HL-60 (cell line): ENCODE measurements around the gene TYK2.

ENCODE experiments used
- GABPA ChIP-seq: IDR thresholded peaks from 2 replicates; pipeline ENCODE4 v1.6.1; 2012; ENCODE audit warnings: low read depth
- POLR2AphosphoS5 ChIP-seq: IDR thresholded peaks from 2 replicates; pipeline ENCODE4 v1.6.1; 2012; ENCODE audit warnings: low read depth
- TF ChIP-seq, protein P1 (sequence below): IDR thresholded peaks from one replicate; pipeline ENCODE4 v1.5.1; 2011; ENCODE audit warnings: low read length, control low read depth, inconsistent platforms; ENCODE audit not compliant: insufficient read depth
- TF ChIP-seq, protein P2 (sequence below): IDR thresholded peaks from 2 replicates; pipeline ENCODE4 v1.6.1; 2012; ENCODE audit warnings: low read depth; ENCODE audit not compliant: insufficient replicate concordance

DNA sequence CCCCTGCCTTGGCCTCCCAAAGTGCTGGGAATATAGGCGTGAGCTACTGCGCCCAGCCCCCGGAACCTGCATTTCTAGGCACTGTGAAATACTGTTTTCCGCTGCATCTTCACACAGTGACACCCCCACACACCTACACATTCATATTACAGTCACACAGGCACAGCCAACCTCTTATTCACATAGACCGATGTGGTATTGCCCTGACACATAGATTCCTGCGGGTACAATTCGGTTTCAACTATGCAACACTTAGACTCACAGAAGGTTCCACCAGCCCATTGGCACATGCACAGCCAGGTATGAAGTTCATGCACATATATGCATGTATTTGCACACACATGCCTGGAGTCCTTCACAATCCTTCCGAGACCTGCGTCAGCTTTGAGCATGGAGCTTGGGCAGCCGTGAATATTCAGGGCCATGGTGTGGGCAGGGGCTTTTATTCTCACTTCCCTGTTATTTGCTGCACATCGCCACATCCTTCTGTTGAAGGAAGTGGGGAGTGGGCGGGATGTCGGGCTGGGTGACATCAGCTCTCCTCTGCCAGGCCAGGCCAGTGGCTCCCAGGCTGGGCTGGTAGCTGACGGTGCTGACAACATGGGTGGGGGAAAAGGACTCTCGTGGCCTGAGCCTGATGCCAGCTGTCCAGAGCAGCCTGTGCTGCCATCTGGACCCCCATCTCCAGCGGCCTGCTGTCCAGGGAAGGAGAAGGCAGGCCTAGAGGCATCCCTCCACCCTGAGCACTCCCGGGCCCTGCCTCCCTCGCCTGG lies 28.3 kb upstream of the TYK2 start:
- TF ChIP-seq, protein P1, sequence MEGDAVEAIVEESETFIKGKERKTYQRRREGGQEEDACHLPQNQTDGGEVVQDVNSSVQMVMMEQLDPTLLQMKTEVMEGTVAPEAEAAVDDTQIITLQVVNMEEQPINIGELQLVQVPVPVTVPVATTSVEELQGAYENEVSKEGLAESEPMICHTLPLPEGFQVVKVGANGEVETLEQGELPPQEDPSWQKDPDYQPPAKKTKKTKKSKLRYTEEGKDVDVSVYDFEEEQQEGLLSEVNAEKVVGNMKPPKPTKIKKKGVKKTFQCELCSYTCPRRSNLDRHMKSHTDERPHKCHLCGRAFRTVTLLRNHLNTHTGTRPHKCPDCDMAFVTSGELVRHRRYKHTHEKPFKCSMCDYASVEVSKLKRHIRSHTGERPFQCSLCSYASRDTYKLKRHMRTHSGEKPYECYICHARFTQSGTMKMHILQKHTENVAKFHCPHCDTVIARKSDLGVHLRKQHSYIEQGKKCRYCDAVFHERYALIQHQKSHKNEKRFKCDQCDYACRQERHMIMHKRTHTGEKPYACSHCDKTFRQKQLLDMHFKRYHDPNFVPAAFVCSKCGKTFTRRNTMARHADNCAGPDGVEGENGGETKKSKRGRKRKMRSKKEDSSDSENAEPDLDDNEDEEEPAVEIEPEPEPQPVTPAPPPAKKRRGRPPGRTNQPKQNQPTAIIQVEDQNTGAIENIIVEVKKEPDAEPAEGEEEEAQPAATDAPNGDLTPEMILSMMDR = no peak
- no peak for TF ChIP-seq POLR2AphosphoS5
- TF ChIP-seq, protein P2, sequence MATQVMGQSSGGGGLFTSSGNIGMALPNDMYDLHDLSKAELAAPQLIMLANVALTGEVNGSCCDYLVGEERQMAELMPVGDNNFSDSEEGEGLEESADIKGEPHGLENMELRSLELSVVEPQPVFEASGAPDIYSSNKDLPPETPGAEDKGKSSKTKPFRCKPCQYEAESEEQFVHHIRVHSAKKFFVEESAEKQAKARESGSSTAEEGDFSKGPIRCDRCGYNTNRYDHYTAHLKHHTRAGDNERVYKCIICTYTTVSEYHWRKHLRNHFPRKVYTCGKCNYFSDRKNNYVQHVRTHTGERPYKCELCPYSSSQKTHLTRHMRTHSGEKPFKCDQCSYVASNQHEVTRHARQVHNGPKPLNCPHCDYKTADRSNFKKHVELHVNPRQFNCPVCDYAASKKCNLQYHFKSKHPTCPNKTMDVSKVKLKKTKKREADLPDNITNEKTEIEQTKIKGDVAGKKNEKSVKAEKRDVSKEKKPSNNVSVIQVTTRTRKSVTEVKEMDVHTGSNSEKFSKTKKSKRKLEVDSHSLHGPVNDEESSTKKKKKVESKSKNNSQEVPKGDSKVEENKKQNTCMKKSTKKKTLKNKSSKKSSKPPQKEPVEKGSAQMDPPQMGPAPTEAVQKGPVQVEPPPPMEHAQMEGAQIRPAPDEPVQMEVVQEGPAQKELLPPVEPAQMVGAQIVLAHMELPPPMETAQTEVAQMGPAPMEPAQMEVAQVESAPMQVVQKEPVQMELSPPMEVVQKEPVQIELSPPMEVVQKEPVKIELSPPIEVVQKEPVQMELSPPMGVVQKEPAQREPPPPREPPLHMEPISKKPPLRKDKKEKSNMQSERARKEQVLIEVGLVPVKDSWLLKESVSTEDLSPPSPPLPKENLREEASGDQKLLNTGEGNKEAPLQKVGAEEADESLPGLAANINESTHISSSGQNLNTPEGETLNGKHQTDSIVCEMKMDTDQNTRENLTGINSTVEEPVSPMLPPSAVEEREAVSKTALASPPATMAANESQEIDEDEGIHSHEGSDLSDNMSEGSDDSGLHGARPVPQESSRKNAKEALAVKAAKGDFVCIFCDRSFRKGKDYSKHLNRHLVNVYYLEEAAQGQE = no peak
- TF ChIP-seq GABPA = no peak
